Measurements from ENCODE around the gene KDM8.

The KDM8 gene

GRCh38 chr16:27232901-27233625, 29.7 kb downstream of the KDM8 start:
- no peak for DNase-seq

GRCh38 chr16:27233731-27234130, 30.4 kb downstream of the KDM8 start:
- no peak for DNase-seq

GRCh38 chr16:27234171-27234570, 30.8 kb downstream of the KDM8 start:
- no peak for DNase-seq

- DNase-seq = no peak
These were observed 31.3 kb downstream of the KDM8 start for GRCh38 chr16:27234603-27235002.

- peak; percentile 63 for DNase-seq
These were observed 32.0 kb downstream of the KDM8 start for GRCh38 chr16:27235055-27235937.

- no peak for DNase-seq
These were observed 32.6 kb downstream of the KDM8 start for GRCh38 chr16:27235938-27236245.

GRCh38 chr16:27236635-27237218, 33.4 kb downstream of the KDM8 start:
- DNase-seq = no peak

- DNase-seq = peak; percentile 73
These were observed 34.1 kb downstream of the KDM8 start for GRCh38 chr16:27237219-27238015.

- DNase-seq = peak; percentile 33
These were observed 34.8 kb downstream of the KDM8 start for GRCh38 chr16:27238016-27238587.

GRCh38 chr16:27238591-27238990, 35.3 kb downstream of the KDM8 start:
- no peak for DNase-seq

GRCh38 chr16:27239026-27239425, 35.7 kb downstream of the KDM8 start:
- DNase-seq = no peak

- no peak for DNase-seq
These were observed 36.8 kb downstream of the KDM8 start for GRCh38 chr16:27239906-27240655.

- no peak for DNase-seq
These were observed 37.7 kb downstream of the KDM8 start for GRCh38 chr16:27240948-27241531.

GRCh38 chr16:27241658-27242057, 38.3 kb downstream of the KDM8 start:
- no peak for DNase-seq

- no peak for DNase-seq
These were observed 39.1 kb downstream of the KDM8 start for GRCh38 chr16:27242398-27242797.

- no peak for DNase-seq
These were observed 39.7 kb downstream of the KDM8 start for GRCh38 chr16:27242868-27243590.

GRCh38 chr16:27243725-27244362, 40.5 kb downstream of the KDM8 start:
- DNase-seq = no peak

- no peak for DNase-seq
These were observed 41.0 kb downstream of the KDM8 start for GRCh38 chr16:27244363-27244755.

GRCh38 chr16:27245276-27246172, 42.2 kb downstream of the KDM8 start:
- DNase-seq = no peak
